Measurements from ENCODE around the gene MLLT3. TPM values are rescaled to one million over a fixed set of nuclear protein-coding genes. Genes with fewer than 3 reads are reported as not detected.

The MLLT3 gene
- total RNA-seq, 3 donors from 2014 or later (not counting 1 experiment from before 2014, with no cell fraction given) = 24.3 to 26.6 (median 25.2) TPM

GRCh38 chr9:20427359-20427758 lies 194.9 kb downstream of the MLLT3 start:
- H3K27ac Mint-ChIP-seq = no peak overlapping the region
- H3K36me3 Mint-ChIP-seq = no peaks in the 10 kb centered on the region
- Histone ChIP-seq H3K36me3 (ENCODE audit: control insufficient read depth, insufficient read depth, low read length) (no peaks in the 10 kb centered on the region), H3K4me1 (ENCODE audit: control insufficient read depth, insufficient read depth, low read length) (no peaks in the 10 kb centered on the region), H3K9me3 (ENCODE audit: control insufficient read depth, insufficient read depth, low read length) (no peaks in the 10 kb centered on the region), H3K27me3 (ENCODE audit: control insufficient read depth, insufficient read depth, low read length) (no peaks in the 10 kb centered on the region), H3K4me3 (ENCODE audit: low read length) (no peak overlapping the region), H3K27ac (ENCODE audit: low read length) (no peak overlapping the region)
- no CpG with 5 or more reads among the region's 1 CpG for WGBS (ENCODE audit: insufficient coverage)
- intact Hi-C loops (cut with micrococcal nuclease) = no loop called here
- H3K4me1 Mint-ChIP-seq = no peaks in the 10 kb centered on the region
- DNase-seq = no peak
- H3K9me3 Mint-ChIP-seq = no peaks in the 10 kb centered on the region
- ATAC-seq = no peak
- no peaks in the 10 kb centered on the region for H3K27me3 Mint-ChIP-seq (ENCODE audit: low read depth in 2 of 2)
- no peak for TF ChIP-seq CTCF (IDR thresholded peaks at IDR 0.05)
- no peak overlapping the region for H3K4me3 Mint-ChIP-seq

GRCh38 chr9:20426019-20426418 lies 196.3 kb downstream of the MLLT3 start:
- no peaks in the 10 kb centered on the region for H3K27me3 Mint-ChIP-seq (ENCODE audit: low read depth in 2 of 2)
- intact Hi-C loops (cut with micrococcal nuclease) = no loop called here
- no peaks in the 10 kb centered on the region for H3K36me3 ChIP-seq (ENCODE audit: control insufficient read depth, insufficient read depth, low read length)
- no peak overlapping the region for H3K27ac Mint-ChIP-seq
- H3K36me3 Mint-ChIP-seq = no peaks in the 10 kb centered on the region
- no peaks in the 10 kb centered on the region for H3K4me1 ChIP-seq (ENCODE audit: control insufficient read depth, insufficient read depth, low read length)
- no peak for ATAC-seq
- H3K9me3 Mint-ChIP-seq = no peaks in the 10 kb centered on the region
- no peak for DNase-seq
- H3K4me3 Mint-ChIP-seq = no peak overlapping the region
- no peak overlapping the region for H3K4me3 ChIP-seq (ENCODE audit: low read length)
- no peaks in the 10 kb centered on the region for H3K4me1 Mint-ChIP-seq
- H3K27me3 ChIP-seq (ENCODE audit: control insufficient read depth, insufficient read depth, low read length) = no peaks in the 10 kb centered on the region
- WGBS (ENCODE audit: insufficient coverage) = no CpG with 5 or more reads among the region's 2 CpGs
- TF ChIP-seq CTCF (IDR thresholded peaks at IDR 0.05) = no peak
- no peaks in the 10 kb centered on the region for H3K9me3 ChIP-seq (ENCODE audit: control insufficient read depth, insufficient read depth, low read length)
- H3K27ac ChIP-seq (ENCODE audit: low read length) = no peak overlapping the region

- Mint-ChIP-seq H3K4me3 (no peak overlapping the region), H3K27me3 (ENCODE audit: low read depth in 2 of 2) (no peaks in the 10 kb centered on the region), H3K36me3 (no peaks in the 10 kb centered on the region), H3K4me1 (peaks cover 10 to 12% of the 10 kb centered on the region in 2 donors), H3K9me3 (no peaks in the 10 kb centered on the region), H3K27ac (no peak overlapping the region)
- intact Hi-C loops (cut with micrococcal nuclease) = no loop called here
- WGBS (ENCODE audit: insufficient coverage) = no CpG with 5 or more reads among the region's 3 CpGs
- DNase-seq (no peak), ATAC-seq (no peak)
- Histone ChIP-seq H3K36me3 (ENCODE audit: control insufficient read depth, insufficient read depth, low read length) (no peaks in the 10 kb centered on the region), H3K4me3 (ENCODE audit: low read length) (no peak overlapping the region), H3K9me3 (ENCODE audit: control insufficient read depth, insufficient read depth, low read length) (no peaks in the 10 kb centered on the region), H3K27ac (ENCODE audit: low read length) (no peak overlapping the region), H3K27me3 (ENCODE audit: control insufficient read depth, insufficient read depth, low read length) (no peaks in the 10 kb centered on the region), H3K4me1 (ENCODE audit: control insufficient read depth, insufficient read depth, low read length) (no peaks in the 10 kb centered on the region)
- no peak for TF ChIP-seq CTCF (IDR thresholded peaks at IDR 0.05)
Measured at GRCh38 chr9:20419533-20419932, 202.8 kb downstream of the MLLT3 start.

- peaks cover 2% of the 10 kb centered on the region for H3K36me3 ChIP-seq (ENCODE audit: control insufficient read depth, insufficient read depth, low read length)
- no peak overlapping the region for H3K27ac ChIP-seq (ENCODE audit: low read length)
- Mint-ChIP-seq H3K9me3 (no peaks in the 10 kb centered on the region), H3K4me3 (no peak overlapping the region), H3K4me1 (peaks cover 10 to 14% of the 10 kb centered on the region in 2 donors), H3K27me3 (ENCODE audit: low read depth in 2 of 2) (no peaks in the 10 kb centered on the region), H3K36me3 (peaks cover 7% of the 10 kb centered on the region), H3K27ac (no peak overlapping the region)
- no peaks in the 10 kb centered on the region for H3K4me1 ChIP-seq (ENCODE audit: control insufficient read depth, insufficient read depth, low read length)
- ATAC-seq (no peak), DNase-seq (no peak)
- no peaks in the 10 kb centered on the region for H3K27me3 ChIP-seq (ENCODE audit: control insufficient read depth, insufficient read depth, low read length)
- no peaks in the 10 kb centered on the region for H3K9me3 ChIP-seq (ENCODE audit: control insufficient read depth, insufficient read depth, low read length)
- WGBS (ENCODE audit: insufficient coverage) = 98% methylated on average over 7 of the region's 7 CpGs
- H3K4me3 ChIP-seq (ENCODE audit: low read length) = no peak overlapping the region
- intact Hi-C loops (cut with micrococcal nuclease) = no loop called here
- no peak for TF ChIP-seq CTCF (IDR thresholded peaks at IDR 0.05)
Measured at GRCh38 chr9:20418485-20418884, 203.8 kb downstream of the MLLT3 start.
